ENCODE measurements around the gene CP. TPM values are rescaled to one million over a fixed set of nuclear protein-coding genes. Genes with fewer than 3 reads are reported as not detected.

Gene CP
- total and polyA plus RNA-seq, 2 of the 13 experiments (the other 11 are each of a cell fraction or from before 2014, with no cell fraction given): 42.6 to 789 TPM

GRCh38 chr3:149245738-149246451 lies 24.3 kb upstream of the CP start (continued):
- TF ChIP-seq NFAT5 (CRISPR knock-in tag; IDR thresholded peaks at IDR 0.05): no peak
- TF ChIP-seq CEBPB (IDR thresholded peaks at IDR 0.05; ENCODE audit: borderline replicate concordance, low read depth, low read length): peak; percentile 70; the same call in 1 of the 2 replicates
- peak; percentile 23; the same call in 1 of the 2 replicates for TF ChIP-seq MAX (IDR thresholded peaks at IDR 0.05)
- TF ChIP-seq FOSL2 (CRISPR knock-in tag; IDR thresholded peaks at IDR 0.05): 0 out of 2 replicates have a peak, but pooled peaks have one; percentile 15
- peak; percentile 70; the same call in 1 of the 2 replicates for TF ChIP-seq ZNF614 (CRISPR knock-in tag; IDR thresholded peaks at IDR 0.05; ENCODE audit: borderline replicate concordance)
- TF ChIP-seq ZFYVE20 (CRISPR knock-in tag; IDR thresholded peaks at IDR 0.05; ENCODE audit: borderline replicate concordance, low read depth): no peak
- no peak for TF ChIP-seq PLRG1 (conservative IDR thresholded peaks at IDR 0.05)
- TF ChIP-seq KAT7 (CRISPR knock-in tag; IDR thresholded peaks at IDR 0.05; ENCODE audit: borderline replicate concordance): no peak
- TF ChIP-seq EEA1 (CRISPR knock-in tag; IDR thresholded peaks at IDR 0.05; ENCODE audit: borderline replicate concordance): no peak

All from HepG2 (cell line).